Colonic mucosa (tissue), 4 donors: ENCODE data around the gene LOXHD1. TPM values are rescaled to one million over a fixed set of nuclear protein-coding genes. Genes with fewer than 3 reads are reported as not detected.

Source experiments
- DNase-seq: peaks from one replicate; pipeline ENCODE4 v3.0.0-alpha.2; 2020
- H3K27ac ChIP-seq: fragments of 200-600 bp; one replicate; pipeline ENCODE4 v1.8.0; 2021
- H3K27me3 ChIP-seq: fragments of 200-600 bp; one replicate; pipeline ENCODE4 v1.8.0; 2021
- H3K36me3 ChIP-seq: fragments of 200-600 bp; one replicate; pipeline ENCODE4 v1.8.0; 2021
- H3K4me1 ChIP-seq: fragments of 200-600 bp; one replicate; pipeline ENCODE4 v1.8.0; 2021; ENCODE audit warnings: mild to moderate bottlenecking
- H3K4me3 ChIP-seq: fragments of 200-600 bp; one replicate; pipeline ENCODE4 v1.8.0; 2021
- H3K9ac ChIP-seq, 2 donors: one replicate each; pipeline ENCODE4 v1.7.0; 2013; ENCODE audit warnings: control low read depth in 2 of 2, low read depth in 2 of 2, low read length in 2 of 2
- H3K9me3 ChIP-seq: fragments of 200-600 bp; one replicate; pipeline ENCODE4 v1.8.0; 2021
- CTCF ChIP-seq: fragments of 200-600 bp; IDR thresholded peaks from one replicate; pipeline ENCODE4 v1.8.0; 2022; ENCODE audit warnings: antibody characterized with exemption, mild to moderate bottlenecking
- intact Hi-C: fragments of 100-400 bp; cut with DNase I; formaldehyde crosslinking; loops from one replicate; pipeline ENCODE4 v1.14.1; 2022
- total RNA-seq, 2 donors: library from RNA; stranded (reverse); fragmentation: NEBNext Ultra II Directional in 1 of 2; extraction: Animal tissue kit (Norgen Biotek cat#: 25700) in 1 of 2; gene quantifications; one replicate each; pipeline ENCODE4 v1.2.1, GENCODE V29; 2021
- donor health status: healthy.
- donor health status: DM: no; HTN: no; CAD: no.
- donor health status: DM: no; HTN: no; CAD: no.

LOXHD1 gene
- total RNA-seq, 2 donors from 2014 or later, result not detected

GRCh38 chr18:46702471-46702870, 45.5 kb upstream of the LOXHD1 start:
- no peaks in the 10 kb centered on the region for H3K36me3 ChIP-seq
- no peak overlapping the region for H3K4me3 ChIP-seq
- H3K9ac ChIP-seq, result no peak overlapping the region
- no peaks in the 10 kb centered on the region for H3K4me1 ChIP-seq
- no peak for DNase-seq
- intact Hi-C loops, result no loop called here
- no peak overlapping the region for H3K27ac ChIP-seq
- no peaks in the 10 kb centered on the region for H3K9me3 ChIP-seq
- H3K27me3 ChIP-seq, result no peaks in the 10 kb centered on the region
- TF ChIP-seq CTCF, result no peak

GRCh38 chr18:46700066-46700824, 43.2 kb upstream of the LOXHD1 start:
- no peak for TF ChIP-seq CTCF
- H3K9me3 ChIP-seq, result no peaks in the 10 kb centered on the region
- no peak for DNase-seq
- intact Hi-C loops, result no loop called here
- H3K4me3 ChIP-seq, result no peak overlapping the region
- no peaks in the 10 kb centered on the region for H3K36me3 ChIP-seq
- H3K9ac ChIP-seq, result no peak overlapping the region
- H3K27me3 ChIP-seq, result no peaks in the 10 kb centered on the region
- H3K4me1 ChIP-seq, result no peaks in the 10 kb centered on the region
- H3K27ac ChIP-seq, result no peak overlapping the region

- DNase-seq, result no peak
- Histone ChIP-seq H3K36me3 (no peaks in the 10 kb centered on the region), H3K4me3 (no peak overlapping the region), H3K9ac (no peak overlapping the region), H3K27me3 (no peaks in the 10 kb centered on the region), H3K4me1 (no peaks in the 10 kb centered on the region), H3K9me3 (no peaks in the 10 kb centered on the region), H3K27ac (no peak overlapping the region)
- intact Hi-C loops, result no loop called here
- TF ChIP-seq CTCF, result no peak
Measured at GRCh38 chr18:46696702-46697101, 39.7 kb upstream of the LOXHD1 start.

- no peaks in the 10 kb centered on the region for H3K9me3 ChIP-seq
- no peaks in the 10 kb centered on the region for H3K4me1 ChIP-seq
- no peak overlapping the region for H3K4me3 ChIP-seq
- no peak for DNase-seq
- no peak overlapping the region for H3K9ac ChIP-seq
- H3K27me3 ChIP-seq, result no peaks in the 10 kb centered on the region
- H3K36me3 ChIP-seq, result no peaks in the 10 kb centered on the region
- intact Hi-C loops, result no loop called here
- H3K27ac ChIP-seq, result no peak overlapping the region
- no peak for TF ChIP-seq CTCF
Measured at GRCh38 chr18:46696268-46696667, 39.2 kb upstream of the LOXHD1 start.

- no peak for TF ChIP-seq CTCF
- Histone ChIP-seq H3K27me3 (no peaks in the 10 kb centered on the region), H3K9me3 (no peaks in the 10 kb centered on the region), H3K4me3 (no peak overlapping the region), H3K4me1 (no peaks in the 10 kb centered on the region), H3K27ac (no peak overlapping the region), H3K36me3 (no peaks in the 10 kb centered on the region), H3K9ac (no peak overlapping the region)
- intact Hi-C loops, result no loop called here
- DNase-seq, result no peak
Measured at GRCh38 chr18:46693996-46694395, 37.0 kb upstream of the LOXHD1 start.
